Measurements from ENCODE around the gene ATXN7L1. TPM values are rescaled to one million over a fixed set of nuclear protein-coding genes. Genes with fewer than 3 reads are reported as not detected.

Gene ATXN7L1
- total RNA-seq, 3 donors from 2014 or later, result 19.7 to 29.5 (median 26.0) TPM

- no peaks in the 10 kb centered on the region for H3K9me3 ChIP-seq
- TF ChIP-seq CTCF (IDR thresholded peaks at IDR 0.05), result no peak
- no peaks in the 10 kb centered on the region for H3K36me3 ChIP-seq (ENCODE audit: low read depth)
- intact Hi-C loops (cut with DNase I, micrococcal nuclease), result no loop called here
- ATAC-seq, result no peak
- no peak for DNase-seq
- H3K4me3 ChIP-seq, result no peak overlapping the region
- H3K4me1 ChIP-seq (ENCODE audit: low read depth), result no peaks in the 10 kb centered on the region
These were observed 99.2 kb downstream of the ATXN7L1 start for GRCh38 chr7:105776986-105777910.

GRCh38 chr7:105776068-105776790, 100.2 kb downstream of the ATXN7L1 start:
- intact Hi-C loops (cut with DNase I, micrococcal nuclease), result no loop called here
- H3K9me3 ChIP-seq, result no peaks in the 10 kb centered on the region
- peak; percentile 53 for ATAC-seq
- H3K4me3 ChIP-seq, result no peak overlapping the region
- peak in 1 of 3 donors; percentile 20 for DNase-seq
- H3K4me1 ChIP-seq (ENCODE audit: low read depth), result no peaks in the 10 kb centered on the region
- no peak for TF ChIP-seq CTCF (IDR thresholded peaks at IDR 0.05)
- H3K36me3 ChIP-seq (ENCODE audit: low read depth), result no peaks in the 10 kb centered on the region

GRCh38 chr7:105775580-105775979, 100.8 kb downstream of the ATXN7L1 start:
- H3K4me3 ChIP-seq, result no peak overlapping the region
- H3K36me3 ChIP-seq (ENCODE audit: low read depth), result no peaks in the 10 kb centered on the region
- DNase-seq (no peak), ATAC-seq (no peak)
- TF ChIP-seq CTCF (IDR thresholded peaks at IDR 0.05), result no peak
- H3K4me1 ChIP-seq (ENCODE audit: low read depth), result no peaks in the 10 kb centered on the region
- H3K9me3 ChIP-seq, result no peaks in the 10 kb centered on the region
- intact Hi-C loops (cut with DNase I, micrococcal nuclease), result no loop called here

DNA sequence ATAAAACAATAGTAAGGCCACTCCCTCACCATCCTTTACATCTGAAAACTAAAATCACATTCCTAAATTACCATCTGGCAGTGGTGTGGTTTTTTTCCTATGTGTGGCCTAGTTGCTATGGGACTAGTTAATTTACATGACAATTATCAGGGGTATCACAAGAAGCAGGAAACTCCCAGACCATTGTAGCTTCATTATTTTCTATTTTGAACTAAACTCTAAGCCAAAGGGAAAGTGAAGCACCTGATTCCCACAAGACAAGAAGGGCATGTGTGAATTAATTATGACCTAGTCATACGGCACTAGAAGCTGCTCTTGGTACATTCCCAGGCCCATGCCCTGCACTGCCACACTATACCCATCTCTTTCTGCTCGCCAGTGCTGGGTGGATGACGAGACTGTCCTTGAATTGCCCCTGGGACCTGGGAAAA, 103.4 kb downstream of the ATXN7L1 start:
- H3K4me1 ChIP-seq (ENCODE audit: low read depth), result no peaks in the 10 kb centered on the region
- no peak overlapping the region for H3K4me3 ChIP-seq
- no peak for ATAC-seq
- H3K9me3 ChIP-seq, result no peaks in the 10 kb centered on the region
- H3K36me3 ChIP-seq (ENCODE audit: low read depth), result no peaks in the 10 kb centered on the region
- TF ChIP-seq CTCF (IDR thresholded peaks at IDR 0.05), result no peak
- intact Hi-C loops (cut with DNase I, micrococcal nuclease), result no loop called here
- no peak for DNase-seq

GRCh38 chr7:105769901-105770628, 106.3 kb downstream of the ATXN7L1 start:
- peak; percentile 11 for ATAC-seq
- no peaks in the 10 kb centered on the region for H3K9me3 ChIP-seq
- intact Hi-C loops (cut with DNase I, micrococcal nuclease), result loop anchor here (10.0 kb wide), 2 partner anchors 105 to 275 kb away; partner anchors contain the start of gene ATXN7L1 (in 1 of the 2)

More at GRCh38 chr7:105769901-105770628, 106.3 kb downstream of the ATXN7L1 start:
- TF ChIP-seq CTCF (IDR thresholded peaks at IDR 0.05), result no peak
- DNase-seq, result no peak
- Histone ChIP-seq H3K4me1 (ENCODE audit: low read depth) (no peaks in the 10 kb centered on the region), H3K4me3 (no peak overlapping the region), H3K36me3 (ENCODE audit: low read depth) (no peaks in the 10 kb centered on the region)

All from mucosa of descending colon (tissue), 3 donors.